Measurements from ENCODE around the gene CREB3. TPM values are rescaled to one million over a fixed set of nuclear protein-coding genes. Genes with fewer than 3 reads are reported as not detected.

The CREB3 gene
- total RNA-seq, result 35.5 and 39.9 TPM in 2 replicates

- peak; percentile 96 to 99 for DNase-seq (ENCODE audit: low read depth in 2 of 2)
Observed at GRCh38 chr9:35732185-35732799, at the start of gene CREB3, which contains the start of gene TLN1. Gene CREB3, plus strand, starts transcription at chr9:35732666. Its CDS starts 107 bp downstream, at chr9:35732773. Gene TLN1, minus strand, starts transcription at chr9:35732195. Its CDS starts 6,501 bp downstream, at chr9:35725694.

GRCh38 chr9:35683323-35683722, 49.1 kb upstream of the CREB3 start:
- DNase-seq (ENCODE audit: low read depth in 2 of 2), result no peak

GRCh38 chr9:35684921-35685320, 47.5 kb upstream of the CREB3 start:
- DNase-seq (ENCODE audit: low read depth in 2 of 2), result no peak

- DNase-seq (ENCODE audit: low read depth in 2 of 2), result no peak
Observed at GRCh38 chr9:35685506-35685905, 47.0 kb upstream of the CREB3 start.

- no peak for DNase-seq (ENCODE audit: low read depth in 2 of 2)
Observed at GRCh38 chr9:35686222-35687203, 46.0 kb upstream of the CREB3 start.

- no peak for DNase-seq (ENCODE audit: low read depth in 2 of 2)
Observed at GRCh38 chr9:35687306-35687705, 45.2 kb upstream of the CREB3 start.

GRCh38 chr9:35687972-35688557, 44.4 kb upstream of the CREB3 start:
- DNase-seq (ENCODE audit: low read depth in 2 of 2), result no peak

- DNase-seq (ENCODE audit: low read depth in 2 of 2), result peak in 1 of 2 donors; percentile 21
Observed at GRCh38 chr9:35688558-35689541, 43.6 kb upstream of the CREB3 start.

GRCh38 chr9:35689542-35690293, 42.7 kb upstream of the CREB3 start, which contains the start of gene TPM2:
Gene TPM2, minus strand, starts transcription at chr9:35689925. Its CDS starts 108 bp downstream, at chr9:35689817.
- peak in 1 of 2 donors; percentile 17 for DNase-seq (ENCODE audit: low read depth in 2 of 2)

GRCh38 chr9:35690294-35690613, 42.2 kb upstream of the CREB3 start:
- DNase-seq (ENCODE audit: low read depth in 2 of 2), result no peak

GRCh38 chr9:35690614-35691333, 41.7 kb upstream of the CREB3 start:
- peak; percentile 30 to 80 for DNase-seq (ENCODE audit: low read depth in 2 of 2)

GRCh38 chr9:35691334-35691650, 41.2 kb upstream of the CREB3 start:
- DNase-seq (ENCODE audit: low read depth in 2 of 2), result no peak

- no peak for DNase-seq (ENCODE audit: low read depth in 2 of 2)
Observed at GRCh38 chr9:35691757-35692301, 40.6 kb upstream of the CREB3 start.

- DNase-seq (ENCODE audit: low read depth in 2 of 2), result no peak
Observed at GRCh38 chr9:35695943-35696401, 36.5 kb upstream of the CREB3 start.

- DNase-seq (ENCODE audit: low read depth in 2 of 2), result peak; percentile 38 to 64
Observed at GRCh38 chr9:35696520-35697215, 35.8 kb upstream of the CREB3 start.

- DNase-seq (ENCODE audit: low read depth in 2 of 2), result no peak
Observed at GRCh38 chr9:35697486-35697885, 35.0 kb upstream of the CREB3 start.

- DNase-seq (ENCODE audit: low read depth in 2 of 2), result no peak
Observed at GRCh38 chr9:35698231-35698630, 34.2 kb upstream of the CREB3 start.

GRCh38 chr9:35700031-35700430, 32.4 kb upstream of the CREB3 start:
- DNase-seq (ENCODE audit: low read depth in 2 of 2), result no peak

- no peak for DNase-seq (ENCODE audit: low read depth in 2 of 2)
Observed at GRCh38 chr9:35700942-35701341, 31.5 kb upstream of the CREB3 start.
